GM19035 (cell line): ENCODE data around the gene ABHD1.
"Not testable (repeated sequence)": the region's sequence is repeated elsewhere in the genome, so short reads cannot be mapped to it uniquely, and the experiment has no call there.

Experiments
- ATAC-seq: cut with Tn5 transposase; IDR thresholded peaks from one replicate; pipeline ENCODE4 v1.9.1; 2021; ENCODE audit not compliant: unreplicated experiment

Gene ABHD1

DNA sequence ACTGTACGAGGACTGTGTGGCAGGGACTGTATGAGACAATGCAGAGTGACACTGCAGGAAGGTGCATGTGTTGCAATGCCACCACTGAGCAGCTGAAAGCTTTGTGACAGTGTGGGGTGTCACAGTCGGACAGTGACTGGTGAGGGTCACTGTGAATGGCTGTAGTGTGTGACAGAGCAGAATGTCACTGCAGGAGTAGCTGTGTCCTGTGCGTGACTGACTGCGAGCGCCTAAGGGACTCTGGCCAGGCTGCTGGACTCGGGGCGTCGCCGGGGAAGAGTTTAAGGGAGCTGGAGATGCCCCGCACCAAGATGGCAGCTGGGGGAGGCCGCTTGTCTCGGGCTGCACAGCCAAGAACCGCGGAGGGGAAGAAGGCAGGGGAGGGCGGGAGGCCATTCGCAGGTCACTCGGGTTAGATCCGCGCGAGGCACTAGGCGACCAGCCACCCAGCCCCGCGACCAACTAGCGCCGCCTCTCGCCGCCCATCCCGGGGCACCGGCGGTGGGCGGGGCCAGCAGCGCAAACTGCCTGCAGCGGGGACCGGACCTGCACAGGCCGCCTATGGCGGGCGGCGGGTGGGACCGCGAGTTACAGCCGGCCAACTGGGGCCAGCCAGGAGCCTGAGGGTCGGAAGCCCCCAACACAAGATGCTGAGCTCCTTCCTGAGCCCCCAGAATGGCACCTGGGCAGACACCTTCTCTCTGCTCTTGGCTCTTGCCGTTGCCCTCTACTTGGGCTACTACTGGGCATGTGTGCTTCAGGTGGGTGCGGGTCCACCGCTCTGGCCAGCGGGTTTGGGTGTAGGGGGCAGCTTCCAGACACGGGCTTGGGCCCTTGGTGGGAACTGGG lies at the start of gene ABHD1:
TSS of gene ABHD1 (plus strand) at position 514 of the 849 bp plus-strand sequence. CDS start at position 648, 134 bp downstream.
- ATAC-seq, result peak; percentile 59

DNA sequence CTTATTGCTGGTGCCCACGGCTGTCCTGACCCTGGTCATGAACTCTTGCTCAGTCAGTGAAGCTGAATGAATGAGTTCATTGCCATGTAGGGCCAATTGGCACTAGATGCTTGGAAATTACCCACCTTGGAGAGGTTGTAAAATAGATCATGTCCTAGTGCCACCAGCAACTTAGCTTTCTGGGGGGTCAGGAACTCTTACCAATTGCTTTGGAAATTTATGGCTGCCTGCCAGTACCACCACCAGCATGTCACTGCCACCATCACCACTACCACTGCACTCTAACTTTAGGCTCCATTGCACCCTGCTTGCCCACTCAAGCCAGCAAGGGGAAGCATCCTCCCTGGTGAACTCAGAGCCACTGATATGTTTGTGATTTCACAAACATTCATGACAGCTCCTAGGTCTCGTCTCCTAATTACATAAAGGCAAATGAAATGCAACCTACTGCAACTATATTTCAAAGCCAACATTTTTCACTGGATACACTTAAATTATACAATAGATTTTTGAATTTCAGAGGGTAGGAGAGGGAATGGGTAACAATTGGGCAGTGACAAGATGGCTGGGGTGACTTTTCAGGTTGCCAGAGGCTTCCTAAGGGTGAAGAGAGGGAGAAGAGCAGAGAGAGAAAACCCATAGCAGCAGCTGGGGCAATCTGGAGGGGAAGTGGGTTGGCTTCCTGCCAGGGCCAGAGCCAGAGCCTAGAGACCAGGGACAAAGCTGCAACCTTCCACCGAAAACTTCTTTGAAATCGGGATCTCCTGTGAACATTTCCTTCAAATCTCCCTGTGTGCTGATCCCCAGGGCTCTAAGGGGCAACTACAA lies 48.7 kb upstream of the ABHD1 start:
- ATAC-seq, result no peak

DNA sequence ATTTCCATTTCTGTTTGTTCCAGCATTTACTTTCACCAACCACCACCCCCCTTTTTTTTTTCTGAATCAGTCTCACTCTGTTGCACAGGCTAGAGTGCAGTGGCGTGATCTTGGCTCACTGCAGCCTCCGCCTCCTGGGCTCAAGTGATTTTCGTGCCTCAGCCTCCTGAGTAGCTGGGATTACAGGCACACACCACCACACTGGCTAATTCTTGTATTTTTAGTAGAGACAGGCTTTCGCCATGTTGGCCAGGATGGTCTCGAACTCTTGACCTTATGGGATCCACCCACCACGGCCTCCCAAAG lies 48.1 kb upstream of the ABHD1 start:
- not testable (repeated sequence) for ATAC-seq

DNA sequence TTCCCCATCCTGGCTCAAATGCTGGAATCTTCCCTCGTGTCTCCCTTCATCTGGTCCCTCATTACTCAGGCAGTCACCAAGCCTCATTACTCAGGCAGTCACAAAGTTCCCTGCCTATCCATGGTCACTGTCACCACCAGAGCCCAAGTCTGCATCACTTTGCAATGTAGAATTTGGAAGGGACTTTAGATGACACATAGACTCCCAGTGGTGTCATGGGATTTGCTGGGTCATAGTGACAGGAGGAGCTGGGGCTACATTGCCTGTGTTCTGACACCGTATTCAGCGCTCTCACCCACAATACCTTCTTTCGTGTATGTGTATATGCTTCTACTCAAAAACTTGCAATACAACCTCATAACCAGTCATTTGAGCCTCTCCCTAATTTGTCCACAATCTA lies 47.3 kb upstream of the ABHD1 start:
- ATAC-seq, result no peak

DNA sequence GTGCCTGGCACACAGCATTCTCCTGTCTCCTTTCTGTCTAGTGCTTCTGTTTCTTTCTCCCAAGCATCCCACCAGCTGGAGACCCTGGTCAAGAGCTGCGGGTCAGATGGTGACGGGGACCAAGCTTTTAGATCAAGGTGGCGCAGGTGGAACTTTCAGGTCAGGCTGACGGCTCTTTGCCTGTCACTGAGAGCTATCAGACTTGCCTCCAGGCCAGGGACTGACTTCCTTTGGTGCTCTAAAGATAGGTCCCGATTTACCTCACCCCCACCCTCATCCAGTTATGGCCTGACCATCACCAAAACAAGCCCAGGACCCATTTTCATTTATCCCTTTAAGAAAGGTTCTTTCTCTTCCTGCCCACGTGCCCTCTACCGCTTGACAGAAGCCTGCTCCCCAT lies 46.4 kb upstream of the ABHD1 start:
- no peak for ATAC-seq

DNA sequence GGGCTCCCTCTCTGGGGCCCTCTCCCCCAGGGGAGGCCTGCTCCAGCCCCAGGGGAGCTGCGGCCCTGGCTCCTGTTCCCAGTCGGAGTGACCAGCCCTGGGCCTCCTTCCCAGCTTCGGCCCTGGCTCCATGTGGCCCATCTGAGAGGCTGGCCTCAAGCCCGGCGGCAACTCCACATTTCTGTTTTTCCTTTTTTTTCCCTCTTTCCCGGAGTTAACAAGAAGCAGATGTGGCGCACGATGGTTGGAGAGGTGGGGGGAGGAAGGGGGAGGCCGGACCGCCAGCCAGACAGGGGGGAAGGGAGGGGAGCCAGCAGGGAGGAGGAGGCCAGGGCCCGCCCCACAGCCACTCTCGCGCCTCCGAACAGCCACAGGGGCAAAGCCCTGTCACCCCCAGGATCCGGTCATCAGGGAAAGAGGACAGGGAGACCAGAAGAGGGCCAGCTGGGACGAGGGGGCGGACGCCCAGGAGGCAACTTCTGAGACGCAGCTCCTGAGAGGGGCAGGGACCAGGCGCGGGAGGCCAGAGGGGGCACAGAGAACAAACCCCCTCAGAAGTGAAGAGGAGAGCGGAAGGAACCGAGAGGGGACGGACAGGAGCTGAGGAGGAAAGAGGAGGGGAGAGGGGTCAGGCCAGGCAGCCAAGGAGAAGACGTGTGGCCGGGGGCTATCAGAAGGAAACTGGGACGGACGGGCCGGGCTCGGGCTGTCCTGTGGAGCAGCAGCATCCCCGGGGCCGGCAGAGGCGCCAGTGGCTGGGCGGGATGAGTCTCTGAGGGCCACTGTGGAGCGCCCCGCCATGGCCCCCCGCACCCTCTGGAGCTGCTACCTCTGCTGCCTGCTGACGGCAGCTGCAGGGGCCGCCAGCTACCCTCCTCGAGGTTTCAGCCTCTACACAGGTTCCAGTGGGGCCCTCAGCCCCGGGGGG lies 45.1 kb upstream of the ABHD1 start, which contains the start of gene EMILIN1:
TSS of gene EMILIN1 (plus strand) at position 349 of the 928 bp plus-strand sequence. CDS start at position 800, 451 bp downstream.
- ATAC-seq, result no peak

DNA sequence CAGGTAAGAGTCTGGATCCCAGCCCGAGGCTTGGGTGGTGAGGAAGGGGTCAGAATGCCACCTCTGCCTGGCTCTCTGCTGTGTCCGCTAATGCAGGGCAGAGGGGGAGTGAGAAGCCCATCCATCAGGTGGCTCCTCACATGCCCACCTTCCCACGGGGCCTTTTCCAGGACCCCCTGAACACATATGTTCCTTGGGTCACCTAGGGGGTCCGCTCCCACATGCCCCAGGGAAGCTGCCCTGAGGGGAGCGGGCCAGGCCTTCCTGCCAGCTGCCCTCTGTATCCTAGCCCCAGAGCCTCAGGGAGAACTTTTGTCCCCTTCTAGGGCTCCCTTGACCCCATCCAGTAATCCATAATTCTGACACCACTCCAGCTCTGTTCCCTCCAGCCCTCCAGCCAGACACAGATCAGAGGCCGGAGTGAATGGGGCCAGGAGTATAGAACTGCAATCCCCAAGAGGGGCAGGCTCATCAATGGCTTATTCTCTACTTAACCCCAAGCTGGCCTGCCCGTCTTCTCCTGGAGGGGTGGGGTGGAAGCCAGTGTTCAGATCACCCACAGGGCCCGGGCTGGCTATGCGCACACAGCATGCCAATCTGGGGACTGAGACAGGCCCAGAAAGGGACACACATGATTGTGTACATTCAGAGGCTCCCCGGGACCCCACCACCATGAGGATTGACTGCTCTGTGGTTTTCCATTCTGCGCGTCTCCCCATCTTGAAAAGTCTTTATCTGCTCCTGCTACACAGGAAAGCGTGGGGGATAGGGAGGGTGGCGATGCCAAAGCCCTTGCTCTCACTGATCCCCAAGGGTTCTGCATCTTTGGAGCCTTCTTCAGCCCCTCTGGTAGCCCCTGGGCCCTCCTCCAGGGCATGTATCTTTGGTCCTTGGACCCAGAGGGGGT lies 44.1 kb upstream of the ABHD1 start:
- no peak for ATAC-seq

DNA sequence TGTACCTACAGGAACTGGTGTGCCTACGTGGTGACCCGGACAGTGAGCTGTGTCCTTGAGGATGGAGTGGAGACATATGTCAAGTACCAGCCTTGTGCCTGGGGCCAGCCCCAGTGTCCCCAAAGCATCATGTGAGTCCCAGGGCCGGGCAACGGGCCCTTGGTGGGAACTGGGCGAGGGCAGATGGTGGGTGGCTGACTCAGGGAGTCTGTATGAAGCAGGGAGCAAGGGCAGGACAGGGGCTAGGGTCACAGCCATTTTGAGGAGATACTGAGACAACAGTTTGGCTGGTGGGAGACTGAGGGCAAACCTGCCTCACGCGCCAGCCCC lies 43.5 kb upstream of the ABHD1 start:
- ATAC-seq, result no peak

DNA sequence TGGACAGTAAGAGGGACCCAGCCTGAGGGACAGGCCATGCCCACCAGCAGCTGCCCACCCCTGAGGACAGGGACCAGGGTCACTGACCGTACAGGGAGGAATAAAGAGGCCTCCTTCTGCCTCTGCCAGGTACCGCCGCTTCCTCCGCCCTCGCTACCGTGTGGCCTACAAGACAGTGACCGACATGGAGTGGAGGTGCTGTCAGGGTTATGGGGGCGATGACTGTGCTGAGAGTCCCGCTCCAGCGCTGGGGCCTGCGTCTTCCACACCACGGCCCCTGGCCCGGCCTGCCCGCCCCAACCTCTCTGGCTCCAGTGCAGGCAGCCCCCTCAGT lies 43.0 kb upstream of the ABHD1 start:
- no peak for ATAC-seq

DNA sequence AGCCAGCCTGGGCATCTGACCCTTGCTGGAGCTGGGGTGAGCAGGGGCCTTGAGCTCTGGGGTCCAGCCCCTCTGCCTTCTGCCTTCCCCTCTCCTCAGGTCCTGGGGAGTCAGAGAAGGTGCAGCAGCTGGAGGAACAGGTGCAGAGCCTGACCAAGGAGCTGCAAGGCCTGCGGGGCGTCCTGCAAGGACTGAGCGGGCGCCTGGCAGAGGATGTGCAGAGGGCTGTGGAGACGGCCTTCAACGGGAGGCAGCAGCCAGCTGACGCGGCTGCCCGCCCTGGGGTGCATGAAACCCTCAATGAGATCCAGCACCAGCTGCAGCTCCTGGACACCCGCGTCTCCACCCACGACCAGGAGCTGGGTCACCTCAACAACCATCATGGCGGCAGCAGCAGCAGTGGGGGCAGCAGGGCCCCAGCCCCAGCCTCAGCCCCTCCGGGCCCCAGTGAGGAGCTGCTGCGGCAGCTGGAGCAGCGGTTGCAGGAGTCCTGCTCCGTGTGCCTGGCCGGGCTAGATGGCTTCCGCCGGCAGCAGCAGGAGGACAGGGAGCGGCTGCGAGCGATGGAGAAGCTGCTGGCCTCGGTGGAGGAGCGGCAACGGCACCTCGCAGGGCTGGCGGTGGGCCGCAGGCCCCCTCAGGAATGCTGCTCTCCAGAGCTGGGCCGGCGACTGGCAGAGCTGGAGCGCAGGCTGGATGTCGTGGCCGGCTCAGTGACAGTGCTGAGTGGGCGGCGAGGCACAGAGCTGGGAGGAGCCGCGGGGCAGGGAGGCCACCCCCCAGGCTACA lies 41.4 kb upstream of the ABHD1 start:
- ATAC-seq, result no peak

DNA sequence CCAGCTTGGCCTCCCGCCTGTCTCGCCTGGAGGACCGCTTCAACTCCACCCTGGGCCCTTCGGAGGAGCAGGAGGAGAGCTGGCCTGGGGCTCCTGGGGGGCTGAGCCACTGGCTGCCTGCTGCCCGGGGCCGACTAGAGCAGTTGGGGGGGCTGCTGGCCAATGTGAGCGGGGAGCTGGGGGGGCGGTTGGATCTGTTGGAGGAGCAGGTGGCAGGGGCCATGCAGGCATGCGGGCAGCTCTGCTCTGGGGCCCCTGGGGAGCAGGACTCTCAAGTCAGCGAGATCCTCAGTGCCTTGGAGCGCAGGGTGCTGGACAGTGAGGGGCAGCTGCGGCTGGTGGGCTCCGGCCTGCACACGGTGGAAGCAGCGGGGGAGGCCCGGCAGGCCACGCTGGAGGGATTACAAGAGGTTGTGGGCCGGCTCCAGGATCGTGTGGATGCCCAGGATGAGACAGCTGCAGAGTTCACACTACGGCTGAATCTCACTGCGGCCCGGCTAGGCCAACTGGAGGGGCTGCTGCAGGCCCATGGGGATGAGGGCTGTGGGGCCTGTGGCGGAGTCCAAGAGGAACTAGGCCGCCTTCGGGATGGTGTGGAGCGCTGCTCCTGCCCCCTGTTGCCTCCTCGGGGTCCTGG lies 40.7 kb upstream of the ABHD1 start:
- no peak for ATAC-seq

DNA sequence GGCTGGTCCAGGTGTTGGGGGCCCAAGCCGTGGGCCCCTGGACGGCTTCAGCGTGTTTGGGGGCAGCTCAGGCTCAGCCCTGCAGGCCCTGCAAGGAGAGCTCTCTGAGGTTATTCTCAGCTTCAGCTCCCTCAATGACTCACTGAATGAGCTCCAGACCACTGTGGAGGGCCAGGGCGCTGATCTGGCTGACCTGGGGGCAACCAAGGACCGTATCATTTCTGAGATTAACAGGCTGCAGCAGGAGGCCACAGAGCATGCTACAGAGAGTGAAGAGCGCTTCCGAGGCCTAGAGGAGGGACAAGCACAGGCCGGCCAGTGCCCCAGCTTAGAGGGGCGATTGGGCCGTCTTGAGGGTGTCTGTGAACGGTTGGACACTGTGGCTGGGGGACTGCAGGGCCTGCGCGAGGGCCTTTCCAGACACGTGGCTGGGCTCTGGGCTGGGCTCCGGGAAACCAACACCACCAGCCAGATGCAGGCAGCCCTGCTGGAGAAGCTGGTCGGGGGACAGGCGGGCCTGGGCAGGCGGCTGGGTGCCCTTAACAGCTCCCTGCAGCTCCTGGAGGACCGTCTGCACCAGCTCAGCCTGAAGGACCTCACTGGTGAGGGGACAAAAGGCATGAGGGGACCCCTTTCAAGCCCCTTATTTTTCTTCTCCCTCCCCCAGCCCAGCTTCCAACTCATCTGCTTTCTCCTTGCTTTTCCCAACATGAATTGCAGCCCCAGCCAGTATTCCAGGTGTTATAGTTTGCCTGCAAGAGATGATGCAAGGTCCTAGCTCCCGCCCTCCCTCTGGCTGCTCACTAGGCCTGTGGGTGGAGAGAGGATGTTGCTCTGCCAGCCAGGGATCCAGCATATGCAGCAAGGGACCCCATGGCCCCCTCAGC lies 40.0 kb upstream of the ABHD1 start:
- no peak for ATAC-seq

DNA sequence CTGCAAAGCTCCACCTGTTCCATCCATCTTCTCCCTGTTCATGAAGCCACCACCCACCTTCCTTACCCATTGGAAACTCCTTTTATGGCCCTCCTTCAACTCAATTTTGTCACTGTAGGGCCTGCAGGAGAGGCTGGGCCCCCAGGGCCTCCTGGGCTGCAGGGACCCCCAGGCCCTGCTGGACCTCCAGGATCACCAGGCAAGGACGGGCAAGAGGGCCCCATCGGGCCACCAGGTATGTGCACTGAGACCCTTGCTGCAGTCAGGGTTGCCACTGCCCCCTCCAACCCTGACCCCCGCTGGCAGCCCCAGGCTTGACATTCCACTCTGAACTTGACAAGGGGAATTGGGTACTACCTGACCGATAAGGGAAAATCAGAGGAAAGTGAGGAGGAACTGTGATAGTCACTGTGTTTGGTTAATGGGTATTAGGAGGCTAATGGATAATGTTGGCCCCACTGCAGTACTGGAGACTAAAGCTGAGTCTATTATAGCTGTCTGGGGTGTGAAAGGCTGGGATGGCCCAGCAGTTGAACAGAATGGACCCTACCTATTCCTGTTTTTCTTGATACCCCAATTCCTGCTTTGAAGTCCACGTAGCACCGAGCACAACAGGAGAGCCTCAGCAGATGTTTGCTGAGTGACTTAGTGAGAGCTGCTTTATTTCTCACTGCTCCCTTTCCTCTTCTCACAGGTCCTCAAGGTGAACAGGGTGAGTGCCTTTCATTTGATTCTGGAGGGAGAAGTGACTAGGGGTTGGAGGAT lies 39.1 kb upstream of the ABHD1 start:
- ATAC-seq, result no peak

DNA sequence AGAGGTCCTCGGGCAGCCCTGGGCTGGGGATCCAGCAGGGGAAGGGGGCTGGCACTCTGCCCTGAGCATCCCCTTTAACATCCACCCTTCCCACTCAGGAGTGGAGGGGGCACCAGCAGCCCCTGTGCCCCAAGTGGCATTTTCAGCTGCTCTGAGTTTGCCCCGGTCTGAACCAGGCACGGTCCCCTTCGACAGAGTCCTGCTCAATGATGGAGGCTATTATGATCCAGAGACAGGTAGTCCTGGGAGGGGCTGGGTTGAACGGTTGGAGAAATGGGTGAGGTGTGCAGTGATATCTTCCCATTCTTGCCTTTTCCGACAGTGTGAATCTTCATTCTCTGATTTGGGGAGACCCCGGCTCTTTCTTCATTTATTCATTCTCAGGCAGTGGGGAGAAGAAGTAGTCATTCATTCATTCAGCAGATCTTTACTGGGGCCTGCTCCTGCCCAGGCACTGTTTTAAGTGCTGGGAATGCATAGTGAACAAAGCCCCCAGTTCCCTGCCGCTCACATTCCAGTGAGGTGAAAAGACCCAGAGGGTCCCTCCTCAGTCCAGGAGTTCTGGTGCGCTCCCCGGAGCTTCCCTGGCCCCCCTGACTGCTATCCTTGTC lies 38.4 kb upstream of the ABHD1 start:
- ATAC-seq, result no peak

DNA sequence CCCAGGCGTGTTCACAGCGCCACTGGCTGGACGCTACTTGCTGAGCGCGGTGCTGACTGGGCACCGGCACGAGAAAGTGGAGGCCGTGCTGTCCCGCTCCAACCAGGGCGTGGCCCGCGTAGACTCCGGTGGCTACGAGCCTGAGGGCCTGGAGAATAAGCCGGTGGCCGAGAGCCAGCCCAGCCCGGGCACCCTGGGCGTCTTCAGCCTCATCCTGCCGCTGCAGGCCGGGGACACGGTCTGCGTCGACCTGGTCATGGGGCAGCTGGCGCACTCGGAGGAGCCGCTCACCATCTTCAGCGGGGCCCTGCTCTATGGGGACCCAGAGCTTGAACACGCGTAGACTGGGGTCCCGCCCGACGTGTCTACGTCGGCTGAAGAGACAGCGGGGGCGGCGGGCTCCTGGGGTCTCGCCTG lies 37.9 kb upstream of the ABHD1 start:
- ATAC-seq, result peak; percentile 2

DNA sequence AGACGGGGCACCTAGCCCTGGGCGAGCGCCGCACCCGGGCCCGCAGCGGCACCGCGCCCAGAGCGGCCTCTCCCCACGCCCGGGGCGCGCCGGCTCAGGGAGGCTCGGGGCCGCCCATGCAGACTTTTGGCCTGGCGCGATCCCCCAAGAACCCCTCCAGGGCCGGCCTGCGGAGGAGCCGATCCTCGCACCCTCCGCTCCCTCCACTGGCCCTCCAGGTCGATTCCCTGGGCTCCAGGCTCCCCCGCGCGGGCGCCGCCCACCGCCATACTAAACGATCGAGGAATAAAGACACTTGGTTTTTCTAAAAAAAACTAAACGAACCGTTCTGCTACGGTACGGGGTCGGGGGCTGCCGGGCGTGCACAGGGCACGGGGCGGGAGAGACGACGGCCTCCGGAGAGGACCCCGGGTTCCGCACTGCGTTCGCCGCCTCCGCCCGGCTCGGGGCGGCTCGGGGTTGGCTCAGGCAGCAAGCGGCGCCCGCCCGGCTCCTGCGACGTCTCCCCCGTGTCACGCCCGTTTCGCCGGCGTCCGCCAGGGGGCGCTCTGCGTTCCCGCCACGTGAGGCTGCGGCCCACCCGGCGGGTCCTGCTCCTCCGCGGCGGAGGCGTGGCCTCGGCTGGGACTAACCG lies 37.4 kb upstream of the ABHD1 start:
- peak; percentile 76 for ATAC-seq
